ENCODE measurements around the gene NMU. TPM values are rescaled to one million over a fixed set of nuclear protein-coding genes. Genes with fewer than 3 reads are reported as not detected.

Gene NMU
- total RNA-seq, 1 experiment from 2014 or later: 8.5 TPM

GRCh38 chr4:55574252-55574651 is 61.8 kb downstream of the NMU start:
- DNase-seq (ENCODE audit: unreplicated experiment): peak; percentile 12

GRCh38 chr4:55571806-55572205 is 64.3 kb downstream of the NMU start:
- intact Hi-C loops (cut with micrococcal nuclease): no loop called here
- CTCF ChIA-PET: no interaction called here
- H3K4me3 Mint-ChIP-seq (ENCODE audit: unreplicated experiment): no peak overlapping the region
- DNase-seq (ENCODE audit: unreplicated experiment): no peak
- H3K9me3 Mint-ChIP-seq (ENCODE audit: unreplicated experiment): no peaks in the 10 kb centered on the region
- H3K36me3 Mint-ChIP-seq (ENCODE audit: insufficient read depth, unreplicated experiment): no peaks in the 10 kb centered on the region
- no peak for TF ChIP-seq CTCF (IDR thresholded peaks at IDR 0.05; ENCODE audit: unreplicated experiment)
- H3K27me3 Mint-ChIP-seq (ENCODE audit: insufficient read depth, unreplicated experiment): no peaks in the 10 kb centered on the region
- H3K4me1 Mint-ChIP-seq (ENCODE audit: insufficient read depth, unreplicated experiment): no peaks in the 10 kb centered on the region
- BruUV-seq (replicated peaks): no TSS peak
- H3K27ac Mint-ChIP-seq (ENCODE audit: low read depth, unreplicated experiment): no peak overlapping the region
- POLR2A ChIA-PET: no interaction called here

More at GRCh38 chr4:55574252-55574651, 61.8 kb downstream of the NMU start:
- Mint-ChIP-seq H3K9me3 (ENCODE audit: unreplicated experiment) (no peaks in the 10 kb centered on the region), H3K4me3 (ENCODE audit: unreplicated experiment) (no peak overlapping the region), H3K27ac (ENCODE audit: low read depth, unreplicated experiment) (no peak overlapping the region), H3K36me3 (ENCODE audit: insufficient read depth, unreplicated experiment) (no peaks in the 10 kb centered on the region), H3K27me3 (ENCODE audit: insufficient read depth, unreplicated experiment) (no peaks in the 10 kb centered on the region), H3K4me1 (ENCODE audit: insufficient read depth, unreplicated experiment) (no peaks in the 10 kb centered on the region)
- ChIA-PET POLR2A (interaction anchor here (0.6 kb wide), 1 partner anchor 38 kb away, joined by 3 read pairs; no protein-coding TSS in a partner anchor), CTCF (no interaction called here)
- intact Hi-C loops (cut with micrococcal nuclease): no loop called here
- no TSS peak for BruUV-seq (replicated peaks)
- no peak for TF ChIP-seq CTCF (IDR thresholded peaks at IDR 0.05; ENCODE audit: unreplicated experiment)

GRCh38 chr4:55568905-55569504 is 67.1 kb downstream of the NMU start:
- no peak overlapping the region for H3K27ac Mint-ChIP-seq (ENCODE audit: low read depth, unreplicated experiment)
- BruUV-seq (replicated peaks): no TSS peak
- no peaks in the 10 kb centered on the region for H3K9me3 Mint-ChIP-seq (ENCODE audit: unreplicated experiment)
- intact Hi-C loops (cut with micrococcal nuclease): no loop called here
- no peak overlapping the region for H3K4me3 Mint-ChIP-seq (ENCODE audit: unreplicated experiment)
- CTCF ChIA-PET: interaction anchor here (0.7 to 0.9 kb wide), 2 partner anchors 67 to 70 kb away, joined by 3 to 4 read pairs; no protein-coding TSS in a partner anchor
- H3K27me3 Mint-ChIP-seq (ENCODE audit: insufficient read depth, unreplicated experiment): no peaks in the 10 kb centered on the region
- no peak for TF ChIP-seq CTCF (IDR thresholded peaks at IDR 0.05; ENCODE audit: unreplicated experiment)
- no peak for DNase-seq (ENCODE audit: unreplicated experiment)
- no peaks in the 10 kb centered on the region for H3K36me3 Mint-ChIP-seq (ENCODE audit: insufficient read depth, unreplicated experiment)
- no peaks in the 10 kb centered on the region for H3K4me1 Mint-ChIP-seq (ENCODE audit: insufficient read depth, unreplicated experiment)
- POLR2A ChIA-PET: no interaction called here

GRCh38 chr4:55561889-55562288 is 74.2 kb downstream of the NMU start:
- ChIA-PET POLR2A (interaction anchor here (1.5 kb wide), 1 partner anchor 49 kb away, joined by 3 read pairs; no protein-coding TSS in a partner anchor), CTCF (interaction anchor here (0.5 to 1.1 kb wide), 3 partner anchors 8 to 172 kb away, joined by 3 to 4 read pairs (median 3); no protein-coding TSS in a partner anchor)
- Mint-ChIP-seq H3K9me3 (ENCODE audit: unreplicated experiment) (no peaks in the 10 kb centered on the region), H3K27ac (ENCODE audit: low read depth, unreplicated experiment) (no peak overlapping the region), H3K27me3 (ENCODE audit: insufficient read depth, unreplicated experiment) (no peaks in the 10 kb centered on the region), H3K4me3 (ENCODE audit: unreplicated experiment) (no peak overlapping the region), H3K36me3 (ENCODE audit: insufficient read depth, unreplicated experiment) (no peaks in the 10 kb centered on the region), H3K4me1 (ENCODE audit: insufficient read depth, unreplicated experiment) (no peaks in the 10 kb centered on the region)
- intact Hi-C loops (cut with micrococcal nuclease): no loop called here
- no peak for TF ChIP-seq CTCF (IDR thresholded peaks at IDR 0.05; ENCODE audit: unreplicated experiment)
- DNase-seq (ENCODE audit: unreplicated experiment): no peak
- BruUV-seq (replicated peaks): no TSS peak
